GM19238 (cell line): ENCODE results near the gene ZFX.

Source experiments
- DNase-seq: peaks from one replicate; pipeline ENCODE4 v3.0.0; 2011; ENCODE audit warnings: low spot score; ENCODE audit not compliant: insufficient read length

The ZFX gene

GRCh38 chrX:24235084-24235710 lies 85.7 kb downstream of the ZFX start:
- no peak for DNase-seq

GRCh38 chrX:24241822-24242648 lies 92.5 kb downstream of the ZFX start:
- no peak for DNase-seq

- DNase-seq: peak; percentile 27
Observed at GRCh38 chrX:24242649-24243175, 93.2 kb downstream of the ZFX start.

- no peak for DNase-seq
Observed at GRCh38 chrX:24243188-24243587, 93.7 kb downstream of the ZFX start.

- no peak for DNase-seq
Observed at GRCh38 chrX:24243692-24244091, 94.2 kb downstream of the ZFX start.

GRCh38 chrX:24245202-24245601 lies 95.7 kb downstream of the ZFX start:
- no peak for DNase-seq

- DNase-seq: no peak
Observed at GRCh38 chrX:24248042-24248441, 98.5 kb downstream of the ZFX start.

GRCh38 chrX:24253030-24253429 lies 103.5 kb downstream of the ZFX start:
- DNase-seq: no peak

- no peak for DNase-seq
Observed at GRCh38 chrX:24253469-24253868, 103.9 kb downstream of the ZFX start.

- no peak for DNase-seq
Observed at GRCh38 chrX:24257011-24257410, 107.5 kb downstream of the ZFX start.

- no peak for DNase-seq
Observed at GRCh38 chrX:24259544-24260240, 110.2 kb downstream of the ZFX start.

GRCh38 chrX:24260842-24261550 lies 111.5 kb downstream of the ZFX start:
- DNase-seq: no peak

GRCh38 chrX:24262309-24262708 lies 112.8 kb downstream of the ZFX start:
- no peak for DNase-seq

GRCh38 chrX:24264383-24264782 lies 114.9 kb downstream of the ZFX start:
- no peak for DNase-seq
